IMR-90 (cell line): ENCODE measurements around the gene INTS12. TPM values are rescaled to one million over a fixed set of nuclear protein-coding genes. Genes with fewer than 3 reads are reported as not detected.
A peak's percentile ranks its signal among the peaks of the same experiment; 100 is the strongest.

Source experiments
- ATAC-seq: fragments of 200-7000 bp; cut with Tn5 transposase; 2 replicates; pipeline ENCODE4 v1.9.1; 2020; ENCODE audit warnings: low read depth, mild to moderate bottlenecking, moderate library complexity
- BruUV-seq: library from RNA; stranded (reverse); fragments of 400-500 nt; replicated peaks from 2 replicates; lab custom pipeline; 2021; lab: Mats Ljungman, UMichigan
- CTCF ChIA-PET: fragments of 300-600 bp; formaldehyde crosslinking; extraction: SDS; loops from one replicate; lab custom pipeline; 2021; ENCODE audit warnings: antibody characterized with exemption; lab: Yijun Ruan, JAX
- POLR2A ChIA-PET: fragments of 300-600 bp; sonication (Branson Sonifier 250); formaldehyde crosslinking; loops from one replicate; lab custom pipeline; 2022; ENCODE audit warnings: antibody characterized with exemption; ENCODE audit not compliant: unreplicated experiment; lab: Charles Lee
- DNase-seq: peaks from one replicate; pipeline ENCODE4 v3.0.0; 2013
- H2AFZ ChIP-seq: replicated peaks from 2 replicates; pipeline ENCODE3; 2013; ENCODE audit warnings: low read length, mild to moderate bottlenecking; ENCODE audit not compliant: poor library complexity
- H2AK5ac ChIP-seq: 2 replicates; pipeline ENCODE4 v1.6.1; 2013; ENCODE audit warnings: low read depth, low read length, inconsistent platforms
- H2AK9ac ChIP-seq: replicated peaks from 2 replicates; pipeline ENCODE3; 2013; ENCODE audit warnings: mild to moderate bottlenecking, low read depth, low read length, moderate library complexity; ENCODE audit not compliant: poor library complexity
- H2BK120ac ChIP-seq: 2 replicates; pipeline ENCODE4 v1.6.1; 2013; ENCODE audit warnings: low read depth, low read length, inconsistent platforms
- H2BK15ac ChIP-seq: 3 replicates; pipeline ENCODE4 v1.6.1; 2013; ENCODE audit warnings: low read depth, low read length, inconsistent platforms
- H2BK20ac ChIP-seq: 2 replicates; pipeline ENCODE4 v1.6.1; 2013; ENCODE audit warnings: low read depth, mild to moderate bottlenecking, inconsistent platforms, low read length, moderate library complexity
- H2BK5ac ChIP-seq: 2 replicates; pipeline ENCODE4 v1.6.1; 2013; ENCODE audit warnings: mild to moderate bottlenecking, low read depth, low read length, inconsistent platforms; ENCODE audit not compliant: poor library complexity, severe bottlenecking
- H3K14ac ChIP-seq: replicated peaks from 2 replicates; pipeline ENCODE4 v1.6.1; 2013; ENCODE audit warnings: low read depth, low read length, inconsistent platforms
- H3K18ac ChIP-seq: 2 replicates; pipeline ENCODE4 v1.6.1; 2013; ENCODE audit warnings: low read depth, low read length, control low read depth
- H3K23ac ChIP-seq: 2 replicates; pipeline ENCODE4 v1.6.1; 2013; ENCODE audit warnings: low read depth, low read length, inconsistent platforms
- H3K27ac ChIP-seq: 2 replicates; pipeline ENCODE4 v1.5.1; 2013; ENCODE audit warnings: mild to moderate bottlenecking, control low read depth, low read length; ENCODE audit not compliant: insufficient read depth
- H3K27me3 ChIP-seq: 2 replicates; pipeline ENCODE4 v1.6.1; 2013; ENCODE audit warnings: low read length; ENCODE audit not compliant: control insufficient read depth, insufficient read depth
- H3K36me3 ChIP-seq: 2 replicates; pipeline ENCODE4 v1.6.1; 2013; ENCODE audit warnings: low read length, mixed read lengths; ENCODE audit not compliant: control insufficient read depth, insufficient read depth
- H3K4ac ChIP-seq: 2 replicates; pipeline ENCODE4 v1.6.1; 2013; ENCODE audit warnings: low read depth, low read length, inconsistent platforms
- H3K4me1 ChIP-seq: 2 replicates; pipeline ENCODE4 v1.6.1; 2013; ENCODE audit warnings: low read length, mixed read lengths; ENCODE audit not compliant: control insufficient read depth, insufficient read depth
- H3K4me2 ChIP-seq: 2 replicates; pipeline ENCODE4 v1.6.1; 2013; ENCODE audit warnings: low read depth, mild to moderate bottlenecking, control low read depth, low read length, moderate library complexity
- H3K4me3 ChIP-seq: 2 replicates; pipeline ENCODE4 v1.5.1; 2013; ENCODE audit warnings: low read depth, mild to moderate bottlenecking, control low read depth, low read length, moderate library complexity; ENCODE audit not compliant: insufficient read depth
- H3K56ac ChIP-seq: 2 replicates; pipeline ENCODE4 v1.6.1; 2013; ENCODE audit warnings: low read length, inconsistent platforms; ENCODE audit not compliant: insufficient read depth; ENCODE audit errors: extremely low read depth
- H3K79me1 ChIP-seq, 2 experiments: 2 replicates each; pipeline ENCODE4 v1.6.1; 2013; ENCODE audit warnings: low read length in 2 of 2, inconsistent platforms in 1 of 2, low read depth in 1 of 2
- H3K9ac ChIP-seq: 2 replicates; pipeline ENCODE4 v1.6.1; 2013; ENCODE audit warnings: low read depth, low read length, control low read depth
- H3K9me1 ChIP-seq: 2 replicates; pipeline ENCODE4 v1.6.1; 2013; ENCODE audit warnings: low read length, inconsistent platforms; ENCODE audit not compliant: insufficient read depth
- H3K9me3 ChIP-seq: 2 replicates; pipeline ENCODE4 v1.6.1; 2013; ENCODE audit warnings: low read length; ENCODE audit not compliant: control insufficient read depth, insufficient read depth
- H4K20me1 ChIP-seq: 2 replicates; pipeline ENCODE4 v1.6.1; 2013; ENCODE audit warnings: low read length, inconsistent platforms; ENCODE audit not compliant: insufficient read depth
- H4K5ac ChIP-seq: 2 replicates; pipeline ENCODE4 v1.6.1; 2013; ENCODE audit warnings: mild to moderate bottlenecking, low read depth, low read length, control low read depth
- H4K8ac ChIP-seq, 2 experiments: 2 replicates each; pipeline ENCODE4 v1.6.1; 2013; ENCODE audit warnings: low read depth in 2 of 2, low read length in 2 of 2, control low read depth in 1 of 2, inconsistent platforms in 1 of 2
- H4K91ac ChIP-seq: 2 replicates; pipeline ENCODE4 v1.6.1; 2013; ENCODE audit warnings: low read depth, low read length, inconsistent platforms; ENCODE audit not compliant: insufficient read depth
- CEBPB ChIP-seq: IDR thresholded peaks from 2 replicates; pipeline ENCODE4 v1.6.1; 2012; ENCODE audit warnings: low read depth, low read length, improper control_type of control experiment
- CHD1 ChIP-seq: IDR thresholded peaks from 2 replicates; pipeline ENCODE4 v1.6.1; 2012; ENCODE audit warnings: low read depth, low read length, improper control_type of control experiment
- CTCF ChIP-seq: conservative IDR thresholded peaks from 2 replicates; pipeline ENCODE4 v1.5.1; 2012; ENCODE audit warnings: mild to moderate bottlenecking, low read depth, low read length, improper control_type of control experiment
- ELK1 ChIP-seq: fragments of 150-350 bp; IDR thresholded peaks from 2 replicates; pipeline ENCODE4 v1.6.1; 2016; ENCODE audit warnings: low read depth, mild to moderate bottlenecking, low read length, moderate library complexity, borderline replicate concordance
- MAFK ChIP-seq: IDR thresholded peaks from 2 replicates; pipeline ENCODE4 v1.6.1; 2012; ENCODE audit warnings: low read depth, low read length, improper control_type of control experiment
- MAZ ChIP-seq: IDR thresholded peaks from 2 replicates; pipeline ENCODE4 v1.6.1; 2012; ENCODE audit warnings: low read depth, mild to moderate bottlenecking, low read length, improper control_type of control experiment, moderate library complexity, borderline replicate concordance
- NFE2L2 ChIP-seq: fragments of 150-350 bp; IDR thresholded peaks from 2 replicates; pipeline ENCODE4 v1.6.1; 2016; ENCODE audit warnings: low read depth, mild to moderate bottlenecking, low read length
- POLR2A ChIP-seq: IDR thresholded peaks from 2 replicates; pipeline ENCODE4 v1.6.1; 2012; ENCODE audit warnings: mild to moderate bottlenecking, low read depth, low read length
- RAD21 ChIP-seq: IDR thresholded peaks from 2 replicates; pipeline ENCODE4 v1.6.1; 2012; ENCODE audit warnings: low read length, improper control_type of control experiment
- RFX5 ChIP-seq: IDR thresholded peaks from 2 replicates; pipeline ENCODE4 v1.8.0; 2012; ENCODE audit warnings: low read depth, mild to moderate bottlenecking, low read length, moderate library complexity
- SMC3 ChIP-seq: fragments of 150-350 bp; IDR thresholded peaks from 2 replicates; pipeline ENCODE4 v1.6.1; 2016; ENCODE audit warnings: low read depth, mild to moderate bottlenecking, antibody characterized with exemption, low read length, moderate library complexity
- USF2 ChIP-seq: fragments of 150-350 bp; IDR thresholded peaks from 2 replicates; pipeline ENCODE4 v1.6.1; 2017; ENCODE audit warnings: mild to moderate bottlenecking, antibody characterized with exemption, low read length, low read depth
- WGBS, 2 experiments: methylation state at CpG; one replicate each; pipeline versions ENCODE4 v1.1.5 to v1.1.7; 2013; ENCODE audit warnings: missing lambda C conversion rate in 2 of 2; ENCODE audit not compliant: insufficient read length in 1 of 2; ENCODE audit errors: extremely low coverage in 2 of 2; 5-methylcytosine and 5-hydroxymethylcytosine counted together
- dilution Hi-C: fragments of 300-500 bp; cut with HindIII; formaldehyde crosslinking; loops from one replicate; pipeline ENCODE4 v1.14.3; 2018; ENCODE audit warnings: low sequenced_read_pairs; ENCODE audit not compliant: unreplicated experiment
- in situ Hi-C: fragments of 300-500 bp; cut with MboI; formaldehyde crosslinking; loops from 3 replicates; pipeline ENCODE4 v1.14.3; 2019; ENCODE audit warnings: low sequenced_read_pairs, inconsistent platforms, mixed read lengths
- intact Hi-C: fragments of 100-400 bp; cut with micrococcal nuclease; formaldehyde crosslinking; loops from 2 replicates; pipeline ENCODE4 v1.10.0; 2022
- polyA plus RNA-seq, 3 experiments: library from polyadenylated mRNA; depleted of rRNA; stranded (reverse); fragments of >200 nt; gene quantifications; 2 replicates each; pipeline ENCODE4 v1.2.3, GENCODE V29; 2012; ENCODE audit warnings: low replicate concordance in 1 of 3
- total RNA-seq: library from RNA; depleted of rRNA; stranded (reverse); fragments of >200 nt; gene quantifications from 2 replicates; pipeline ENCODE4 v1.2.3, GENCODE V29; 2012

Gene INTS12
- total and polyA plus RNA-seq, 2 of the 4 experiments (the other 2 are of a cell fraction) = 27.5 to 36.0 TPM

- TF ChIP-seq CTCF = peak; percentile 56
These were observed 7.3 kb upstream of the INTS12 start (continued) for GRCh38 chr4:105715692-105716278.

- Histone ChIP-seq H3K79me1 (peaks cover 5 to 15% of the 10 kb centered on the region in 2 experiments; a peak in 2 of 4 replicates), H2AK9ac (no peak overlapping the region), H2BK5ac (no peak overlapping the region), H2BK20ac (peak overlapping the region; percentile 76; the same call in 1 of the 2 replicates), H3K23ac (no peak overlapping the region), H2AK5ac (no peak overlapping the region), H4K91ac (no peak overlapping the region), H4K20me1 (no peaks in the 10 kb centered on the region), H2BK15ac (no peak overlapping the region), H3K18ac (no peak overlapping the region), H3K9ac (no peak overlapping the region), H2BK120ac (peak overlapping the region; percentile 56; the same call in 1 of the 2 replicates), H3K36me3 (peaks cover 3% of the 10 kb centered on the region; the same call in 1 of the 2 replicates), H3K9me3 (no peaks in the 10 kb centered on the region), H2AFZ (no peak overlapping the region), H3K56ac (no peak overlapping the region), H3K14ac (no peak overlapping the region), H3K27ac (no peak overlapping the region), H3K4me1 (no peaks in the 10 kb centered on the region), H4K8ac (peak overlapping the region in 1 of 2 experiments; percentile 22; a peak in 1 of 4 replicates), H3K9me1 (no peaks in the 10 kb centered on the region), H3K4me3 (no peak overlapping the region), H4K5ac (no peak overlapping the region), H3K27me3 (no peaks in the 10 kb centered on the region), H3K4ac (no peak overlapping the region), H3K4me2 (no peak overlapping the region)
- DNase-seq (no peak), ATAC-seq (no peak)
- in situ Hi-C loops = no loop called here
- BruUV-seq = no TSS peak
- CTCF ChIA-PET = interaction anchor here (0.7 kb wide), 2 partner anchors 12 to 224 kb away, joined by 3 read pairs; no protein-coding TSS in a partner anchor
- POLR2A ChIA-PET = no interaction called here
- no CpG with 5 or more reads among the region's 1 CpG for WGBS, 2 experiments
- dilution Hi-C loops = no loop called here
- intact Hi-C loops = loop anchor here (5.0 kb wide), 1 partner anchor 193 kb away; no protein-coding TSS in a partner anchor
- no peak for TF ChIP-seq MAZ
- TF ChIP-seq NFE2L2 = no peak
- no peak for TF ChIP-seq RAD21
- no peak for TF ChIP-seq RFX5
- TF ChIP-seq CEBPB = no peak
- TF ChIP-seq CHD1 = no peak
- no peak for TF ChIP-seq POLR2A
- TF ChIP-seq ELK1 = no peak
- no peak for TF ChIP-seq MAFK
- no peak for TF ChIP-seq SMC3
- no peak for TF ChIP-seq USF2
These were observed 6.4 kb upstream of the INTS12 start for GRCh38 chr4:105714932-105715331.
